Nephron (organoid): ENCODE data around the gene DOCK3.
"Not testable (repeated sequence)": the region's sequence is repeated elsewhere in the genome, so short reads cannot be mapped to it uniquely, and the experiment has no call there.

Source experiments
- H3K27ac Mint-ChIP-seq, 3 experiments: 2 replicates each; pipeline ENCODE4 v1.8.0; 2020; ENCODE audit warnings: mixed read lengths in 3 of 3, mild to moderate bottlenecking in 2 of 3, moderate library complexity in 1 of 3
- H3K27me3 Mint-ChIP-seq: 2 replicates; pipeline ENCODE4 v1.8.0; 2021; ENCODE audit warnings: low read depth, mild to moderate bottlenecking, moderate library complexity, mixed read lengths
- H3K36me3 Mint-ChIP-seq: 2 replicates; pipeline ENCODE4 v1.8.0; 2020; ENCODE audit warnings: low read depth, mixed read lengths
- H3K4me1 Mint-ChIP-seq: 2 replicates; pipeline ENCODE4 v1.8.0; 2020; ENCODE audit warnings: mixed read lengths
- H3K4me3 Mint-ChIP-seq, 3 experiments: 2 replicates each; pipeline ENCODE4 v1.8.0; 2020; ENCODE audit warnings: mild to moderate bottlenecking in 3 of 3, mixed read lengths in 3 of 3, moderate library complexity in 2 of 3
- H3K9me3 Mint-ChIP-seq: 2 replicates; pipeline ENCODE4 v1.8.0; 2020; ENCODE audit warnings: mixed read lengths
- TF ChIP-seq, protein P1 (sequence below), 3 experiments: fragments of 200-600 bp; sonication (generic); IDR thresholded peaks; one replicate each; pipeline ENCODE4 v1.5.0; 2021; ENCODE audit warnings: antibody characterized with exemption in 3 of 3; ENCODE audit not compliant: unreplicated experiment in 3 of 3

Gene DOCK3

DNA sequence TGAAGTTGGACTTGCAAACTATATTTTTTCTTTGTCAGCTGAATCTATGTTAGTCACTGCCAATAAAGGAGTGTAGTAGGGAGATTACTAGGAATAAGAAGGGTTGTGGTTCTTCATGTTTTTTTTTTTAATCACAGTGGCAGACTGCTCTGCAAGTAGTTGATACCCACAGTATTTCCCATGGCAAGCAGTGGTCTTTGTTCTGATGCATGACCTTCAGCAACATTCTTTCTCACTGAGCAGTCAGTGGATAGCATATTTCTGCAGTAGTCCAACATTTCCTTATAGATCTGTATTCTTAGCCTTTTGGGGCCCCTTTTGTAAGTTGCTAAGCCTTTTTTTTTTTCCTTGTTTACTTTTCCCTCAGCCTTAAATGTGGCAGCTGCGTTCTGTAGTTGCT lies 151.1 kb downstream of the DOCK3 start:
- Mint-ChIP-seq H3K4me3 (no peak overlapping the region), H3K9me3 (peaks cover 2% of the 10 kb centered on the region), H3K27me3 (peaks cover 4% of the 10 kb centered on the region), H3K27ac (no peak overlapping the region), H3K36me3 (no peaks in the 10 kb centered on the region), H3K4me1 (no peaks in the 10 kb centered on the region)
- TF ChIP-seq, protein P1, sequence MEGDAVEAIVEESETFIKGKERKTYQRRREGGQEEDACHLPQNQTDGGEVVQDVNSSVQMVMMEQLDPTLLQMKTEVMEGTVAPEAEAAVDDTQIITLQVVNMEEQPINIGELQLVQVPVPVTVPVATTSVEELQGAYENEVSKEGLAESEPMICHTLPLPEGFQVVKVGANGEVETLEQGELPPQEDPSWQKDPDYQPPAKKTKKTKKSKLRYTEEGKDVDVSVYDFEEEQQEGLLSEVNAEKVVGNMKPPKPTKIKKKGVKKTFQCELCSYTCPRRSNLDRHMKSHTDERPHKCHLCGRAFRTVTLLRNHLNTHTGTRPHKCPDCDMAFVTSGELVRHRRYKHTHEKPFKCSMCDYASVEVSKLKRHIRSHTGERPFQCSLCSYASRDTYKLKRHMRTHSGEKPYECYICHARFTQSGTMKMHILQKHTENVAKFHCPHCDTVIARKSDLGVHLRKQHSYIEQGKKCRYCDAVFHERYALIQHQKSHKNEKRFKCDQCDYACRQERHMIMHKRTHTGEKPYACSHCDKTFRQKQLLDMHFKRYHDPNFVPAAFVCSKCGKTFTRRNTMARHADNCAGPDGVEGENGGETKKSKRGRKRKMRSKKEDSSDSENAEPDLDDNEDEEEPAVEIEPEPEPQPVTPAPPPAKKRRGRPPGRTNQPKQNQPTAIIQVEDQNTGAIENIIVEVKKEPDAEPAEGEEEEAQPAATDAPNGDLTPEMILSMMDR (IDR thresholded peaks at IDR 0.05; ENCODE audit: unreplicated experiment in 3 of 3): no peak

DNA sequence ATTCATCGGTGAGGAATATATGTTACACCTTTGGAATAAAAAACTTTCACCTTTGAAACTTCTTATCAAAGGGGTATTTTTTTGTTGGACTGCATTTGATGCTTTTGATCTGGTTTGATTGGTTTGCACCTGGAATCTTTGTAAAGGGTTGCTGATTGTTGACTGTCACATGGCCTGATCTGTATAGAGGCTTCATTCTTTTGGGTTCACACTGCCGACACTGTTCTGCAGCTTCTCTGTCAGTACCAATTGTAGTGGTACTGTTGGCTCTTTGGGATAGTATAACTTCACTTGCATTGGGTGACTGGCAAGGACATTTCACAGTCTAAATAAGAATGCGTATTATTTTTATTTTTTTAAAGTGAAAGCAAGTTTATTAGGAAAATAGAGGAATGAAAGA lies 155.7 kb downstream of the DOCK3 start:
- peaks cover 9% of the 10 kb centered on the region for H3K9me3 Mint-ChIP-seq
- H3K4me3 Mint-ChIP-seq: no peak overlapping the region
- TF ChIP-seq, protein P1 (IDR thresholded peaks at IDR 0.05; ENCODE audit: unreplicated experiment in 3 of 3): no peak
- no peaks in the 10 kb centered on the region for H3K36me3 Mint-ChIP-seq
- H3K4me1 Mint-ChIP-seq: no peaks in the 10 kb centered on the region
- H3K27ac Mint-ChIP-seq: no peak overlapping the region
- H3K27me3 Mint-ChIP-seq: peaks cover 4% of the 10 kb centered on the region

DNA sequence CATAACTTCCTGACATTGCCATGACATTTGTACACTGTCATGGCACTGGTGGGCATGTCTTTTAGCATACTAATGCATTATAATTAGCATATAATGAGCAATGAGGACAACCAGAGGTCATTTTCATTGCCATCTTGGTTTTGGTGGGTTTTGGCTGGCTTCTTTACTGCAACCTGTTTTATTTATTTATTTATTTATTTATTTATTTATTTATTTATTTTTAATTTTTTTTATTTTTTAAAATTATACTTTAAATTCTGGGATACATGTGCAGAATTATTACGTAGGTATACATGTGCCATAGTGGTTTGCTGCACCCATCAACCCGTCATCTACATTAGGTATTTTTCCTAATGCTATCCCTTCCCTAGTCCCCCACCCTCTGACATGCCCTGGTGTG lies 156.3 kb downstream of the DOCK3 start:
- not testable (repeated sequence) for H3K4me3 Mint-ChIP-seq, H3K27ac Mint-ChIP-seq, H3K9me3 Mint-ChIP-seq, H3K36me3 Mint-ChIP-seq, H3K27me3 Mint-ChIP-seq, H3K4me1 Mint-ChIP-seq

DNA sequence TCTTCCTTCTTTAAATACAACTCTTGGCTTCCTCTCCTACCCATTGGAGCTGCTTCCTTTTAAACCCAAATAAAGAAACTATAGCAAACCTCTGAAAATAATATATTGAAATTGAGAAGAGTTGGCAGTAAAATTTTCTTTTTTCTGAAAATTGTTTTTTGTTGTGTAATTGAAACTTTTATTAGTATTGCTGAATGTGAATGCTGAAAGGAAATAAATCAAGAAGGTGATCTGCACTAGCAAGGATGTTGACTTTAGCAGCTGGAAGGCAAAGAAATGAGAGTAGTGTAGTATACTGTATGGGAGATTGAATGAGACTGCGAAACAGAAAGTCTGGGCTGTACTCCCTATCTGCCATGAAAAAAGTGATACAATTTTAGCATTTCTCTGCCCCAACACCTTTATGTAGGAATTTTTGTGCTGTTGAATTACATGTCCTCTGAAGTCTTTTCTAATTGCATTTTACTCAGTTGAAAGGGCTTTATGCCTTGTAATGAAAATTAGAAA lies 166.3 kb downstream of the DOCK3 start:
- Mint-ChIP-seq H3K4me3 (no peak overlapping the region), H3K9me3 (peaks cover 4% of the 10 kb centered on the region), H3K36me3 (no peaks in the 10 kb centered on the region), H3K4me1 (no peaks in the 10 kb centered on the region), H3K27me3 (peaks cover 8% of the 10 kb centered on the region), H3K27ac (no peak overlapping the region)
- TF ChIP-seq, protein P1 (IDR thresholded peaks at IDR 0.05; ENCODE audit: unreplicated experiment in 3 of 3): no peak

DNA sequence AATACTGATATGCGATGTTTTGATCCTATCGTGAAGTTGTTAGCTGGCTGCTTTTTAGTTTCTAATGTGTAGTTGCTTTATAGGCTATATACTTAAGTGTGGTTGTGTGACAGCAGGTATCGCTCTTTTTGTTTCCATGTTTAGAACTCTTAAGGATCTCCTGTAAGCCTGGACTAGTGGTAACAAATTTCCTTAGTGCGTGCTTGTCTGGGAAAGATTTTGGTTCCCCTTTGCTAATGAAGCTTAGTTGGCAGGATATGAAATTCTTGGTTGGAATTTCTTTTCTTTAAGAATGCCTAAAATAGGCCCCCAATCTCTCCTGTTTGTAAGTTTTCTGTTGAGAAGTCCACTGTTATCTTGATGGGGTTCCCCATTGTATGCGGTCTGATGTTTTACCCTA lies 173.6 kb downstream of the DOCK3 start:
- Mint-ChIP-seq H3K27me3 (no peaks in the 10 kb centered on the region), H3K9me3 (peaks cover 7% of the 10 kb centered on the region), H3K4me3 (no peak overlapping the region), H3K4me1 (no peaks in the 10 kb centered on the region), H3K27ac (no peak overlapping the region), H3K36me3 (no peaks in the 10 kb centered on the region)
- TF ChIP-seq, protein P1 (IDR thresholded peaks at IDR 0.05; ENCODE audit: unreplicated experiment in 3 of 3): no peak

DNA sequence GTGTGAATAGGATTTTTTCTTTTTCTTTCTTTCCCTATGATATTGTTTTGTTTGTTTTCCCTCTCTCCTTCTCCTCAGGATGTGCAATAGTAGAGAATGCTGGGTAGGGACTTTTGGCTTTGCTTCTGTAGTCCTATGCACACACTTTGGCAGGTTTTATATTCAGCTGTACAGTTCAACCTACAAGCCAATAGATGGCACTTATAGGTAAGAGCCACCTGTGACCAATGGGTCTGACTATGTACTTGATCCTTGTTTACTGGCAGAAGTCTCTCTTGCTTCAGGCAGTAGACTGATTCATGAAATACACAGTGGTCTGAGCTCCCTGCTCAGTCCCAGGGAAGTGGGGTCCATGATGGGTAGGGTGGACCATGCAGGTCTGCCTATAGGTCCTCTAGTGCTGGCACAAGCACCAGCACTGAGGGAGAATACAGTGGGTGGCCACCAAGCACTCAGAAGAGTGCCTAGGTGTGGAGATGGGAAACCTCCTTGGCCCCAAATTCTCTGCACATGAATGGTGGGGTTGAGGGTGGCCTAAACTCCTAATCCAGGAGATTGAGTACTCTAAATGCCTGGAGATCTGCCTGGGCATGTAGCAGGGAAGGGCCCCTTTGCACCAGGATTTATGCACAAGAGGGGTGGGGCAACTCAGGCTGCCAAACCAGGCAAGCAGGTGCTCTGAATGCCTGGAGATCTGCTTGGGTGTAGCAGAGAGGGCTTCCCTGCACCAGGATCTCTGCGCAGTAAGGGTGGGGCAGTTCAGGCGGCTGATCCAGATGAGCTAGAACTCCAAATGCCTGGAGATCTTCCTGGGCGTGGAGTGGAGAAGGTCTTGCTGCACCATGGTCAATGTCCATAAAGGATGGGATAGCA lies 176.1 kb downstream of the DOCK3 start:
- TF ChIP-seq, protein P1 (IDR thresholded peaks at IDR 0.05; ENCODE audit: unreplicated experiment in 3 of 3): no peak
- H3K27me3 Mint-ChIP-seq: no peaks in the 10 kb centered on the region
- H3K27ac Mint-ChIP-seq: no peak overlapping the region
- H3K4me1 Mint-ChIP-seq: no peaks in the 10 kb centered on the region
- no peak overlapping the region for H3K4me3 Mint-ChIP-seq
- peaks cover 21% of the 10 kb centered on the region for H3K9me3 Mint-ChIP-seq
- no peaks in the 10 kb centered on the region for H3K36me3 Mint-ChIP-seq
